Measurements from ENCODE around the gene MRPS10.

- TF ChIP-seq POLR2AphosphoS5 (IDR thresholded peaks at IDR 0.05; ENCODE audit: low read depth, low read length) (no peak), TAF1 (IDR thresholded peaks at IDR 0.05; ENCODE audit: borderline replicate concordance, low read depth, low read length) (no peak)
These were observed 41.6 kb upstream of the MRPS10 start for GRCh38 chr6:42259286-42259685.
